ENCODE data around the gene SAP130.
A peak's percentile ranks its signal among the peaks of the same experiment; 100 is the strongest.

Gene SAP130

DNA sequence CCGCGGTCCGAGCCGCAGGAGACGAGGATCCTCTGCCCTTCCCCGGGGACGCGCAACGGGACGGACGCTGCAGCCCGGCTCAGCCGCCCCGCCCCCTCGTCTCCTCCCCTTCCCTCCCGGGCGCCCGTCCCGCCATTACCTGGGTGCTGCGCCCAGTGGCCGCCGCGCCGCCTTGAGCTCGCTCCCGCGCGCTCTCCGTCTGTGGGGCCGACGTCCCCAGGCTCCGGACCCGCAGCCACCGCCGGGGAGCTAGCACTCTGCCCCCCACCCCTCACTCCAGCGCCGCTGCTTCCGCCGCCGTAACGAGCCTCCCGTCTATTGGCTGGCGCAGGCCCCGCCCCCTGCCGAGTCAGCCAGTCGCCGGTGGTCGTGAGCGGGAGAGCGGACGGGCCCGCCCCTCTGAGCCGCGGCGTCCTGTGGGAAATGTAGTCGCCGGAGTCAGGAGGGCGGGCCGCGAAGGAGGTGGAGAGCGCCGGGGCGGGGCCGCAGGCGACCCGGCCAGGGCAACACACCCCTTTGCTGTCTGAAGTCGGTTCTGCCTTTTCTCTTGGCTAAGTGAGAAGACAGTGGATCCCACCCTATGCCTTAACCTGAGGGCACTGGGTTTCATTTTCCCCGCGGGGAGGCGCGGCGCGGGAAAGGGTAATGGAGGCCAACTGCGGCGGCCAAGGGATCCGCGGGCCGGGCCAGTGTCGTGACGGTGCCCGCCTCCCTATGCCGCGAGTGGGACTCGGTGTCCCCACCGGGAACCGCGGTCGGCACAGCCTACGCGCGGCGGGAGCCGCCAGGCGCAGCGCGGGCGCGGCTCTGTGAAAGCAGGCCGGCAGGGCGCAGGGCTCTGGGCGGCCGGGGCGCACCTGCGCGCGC is at the start of gene SAP130:
Gene SAP130 (minus strand): TSS at position 259 of the 867 bp plus-strand sequence. CDS start 1,767 bp downstream, outside the sequence.
- peak; percentile 80 for DNase-seq

GRCh38 chr2:128076461-128077106 is 48.7 kb upstream of the SAP130 start:
- DNase-seq, result no peak

DNA sequence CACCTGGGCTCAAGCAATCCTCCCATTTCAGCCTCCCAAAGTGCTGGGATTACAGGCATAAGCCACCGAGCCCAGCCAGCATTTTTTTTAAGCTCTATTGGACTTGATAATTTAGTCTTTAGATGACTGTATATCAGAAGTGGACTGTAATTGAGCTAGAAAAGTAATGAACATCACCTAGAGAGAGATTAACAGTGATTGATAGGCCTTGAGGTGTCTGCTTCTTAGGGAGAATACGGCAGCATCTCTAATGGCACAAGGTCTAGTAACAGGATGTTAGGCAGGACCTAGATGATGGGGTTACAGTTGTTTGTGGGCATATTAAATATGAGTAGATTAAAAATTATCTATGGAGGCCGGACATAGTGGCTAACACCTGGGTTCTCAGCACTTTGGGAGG is 45.4 kb upstream of the SAP130 start:
- DNase-seq, result no peak

DNA sequence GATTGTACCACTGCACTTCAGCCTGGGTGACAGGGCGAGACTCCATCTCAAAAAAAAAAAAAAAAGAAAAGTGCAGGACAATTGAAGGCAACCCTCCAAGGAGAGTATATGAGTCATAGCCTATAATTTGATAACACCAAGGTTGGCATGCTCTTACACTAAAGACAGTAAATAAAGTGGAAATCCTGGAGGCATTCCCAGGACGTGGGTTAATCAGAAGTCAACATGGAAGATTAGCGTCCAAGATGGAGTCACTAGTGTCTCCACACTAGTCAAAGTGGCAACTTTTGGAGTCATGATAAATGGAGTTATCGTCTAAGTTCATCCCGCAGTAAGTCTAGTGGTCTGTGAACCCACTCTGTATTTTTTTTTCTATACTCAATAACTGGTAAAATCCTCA is 41.9 kb upstream of the SAP130 start:
- DNase-seq, result no peak

- DNase-seq, result no peak
Observed at GRCh38 chr2:128064353-128064752, 36.5 kb upstream of the SAP130 start.

- no peak for DNase-seq
Observed at GRCh38 chr2:128062571-128062970, 34.7 kb upstream of the SAP130 start.

DNA sequence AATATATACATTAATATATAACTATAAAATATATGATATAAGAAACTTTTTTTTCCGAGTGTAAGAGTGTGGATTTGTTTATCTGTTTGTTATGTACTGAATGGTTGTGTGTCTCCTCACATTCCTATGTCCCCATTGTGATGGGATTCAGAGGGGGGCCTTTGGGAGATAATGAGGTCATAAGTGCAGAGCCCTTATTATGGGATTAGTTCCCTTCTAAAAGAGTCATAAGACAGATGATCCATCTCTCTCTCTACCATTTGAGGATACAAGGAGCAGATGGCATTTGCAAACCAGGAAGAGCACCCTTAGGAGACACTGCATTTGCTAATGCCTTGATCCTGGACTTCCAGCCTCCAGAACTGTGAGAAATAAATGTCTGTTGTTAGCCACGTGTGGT is 30.3 kb upstream of the SAP130 start:
- DNase-seq, result no peak

DNA sequence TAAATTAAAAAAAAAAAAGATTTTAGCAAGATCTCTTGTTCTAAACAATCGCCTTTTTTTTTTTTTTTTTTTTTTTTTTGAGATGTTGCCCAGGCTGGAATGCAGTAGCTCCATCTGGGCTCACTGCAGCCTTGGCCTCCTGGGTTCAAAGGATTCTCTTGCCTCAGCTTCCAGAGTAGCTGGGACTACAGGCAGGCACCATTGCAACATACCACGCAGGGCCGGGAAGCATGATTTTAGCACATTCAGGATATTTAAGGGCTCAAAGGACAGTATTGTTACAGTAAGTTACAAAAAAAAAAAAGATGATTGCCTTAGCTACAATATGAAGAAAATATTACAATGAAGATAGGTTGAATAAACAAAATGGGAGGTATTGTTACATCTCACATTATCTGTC is 29.5 kb upstream of the SAP130 start:
- DNase-seq, result no peak

GRCh38 chr2:128054104-128054885 is 26.4 kb upstream of the SAP130 start:
- DNase-seq, result no peak

GRCh38 chr2:128053331-128053730 is 25.5 kb upstream of the SAP130 start:
- DNase-seq, result no peak

DNA sequence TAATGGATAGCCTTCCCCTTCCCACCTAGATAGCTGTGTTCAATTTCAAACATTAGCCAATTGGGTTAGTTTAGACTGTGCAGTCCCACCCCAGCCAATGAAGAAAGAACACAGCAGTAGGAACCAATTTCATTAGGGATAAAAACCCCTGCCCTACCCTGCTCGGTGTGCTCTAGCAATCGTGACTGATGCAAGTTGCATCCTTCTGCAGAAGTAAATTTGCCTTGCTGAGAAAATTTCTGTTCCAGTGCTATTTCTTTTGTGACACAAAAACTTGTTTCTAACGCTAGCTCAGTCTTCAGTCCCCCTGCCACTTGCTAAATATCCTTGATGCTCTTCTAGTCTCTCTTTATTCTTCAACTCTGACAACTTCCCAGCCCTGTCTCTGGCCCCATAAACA is 15.2 kb upstream of the SAP130 start:
- no peak for DNase-seq

- no peak for DNase-seq
Observed at GRCh38 chr2:128041561-128041960, 13.7 kb upstream of the SAP130 start.

DNA sequence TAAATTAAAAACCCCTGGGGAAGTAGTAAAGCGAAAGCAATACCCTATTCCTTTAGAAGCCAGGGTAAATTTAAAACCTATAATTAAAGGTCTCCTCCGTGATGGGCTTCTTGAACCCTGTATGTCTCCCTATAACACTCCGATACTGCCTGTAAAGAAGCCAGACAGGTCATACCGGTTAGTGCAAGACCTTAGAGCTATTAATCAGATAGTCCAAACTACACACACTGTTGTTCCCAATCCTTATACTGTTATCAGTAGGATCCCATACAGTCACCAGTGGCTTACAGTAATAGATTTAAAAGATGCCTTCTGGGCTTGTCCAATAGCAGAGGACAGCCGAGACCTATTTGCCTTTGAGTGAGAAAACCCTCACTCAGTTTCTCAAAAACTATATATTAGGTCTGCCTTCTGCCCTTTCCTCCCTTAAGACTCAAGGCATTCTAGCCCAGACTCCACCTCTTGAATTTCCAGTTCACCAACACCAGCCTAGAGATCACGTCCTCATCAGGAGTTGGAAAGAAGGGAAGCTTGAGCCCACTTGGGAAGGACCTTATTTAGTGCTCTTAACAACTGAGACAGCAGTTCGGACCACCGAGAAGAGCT is 12.4 kb upstream of the SAP130 start:
- no peak for DNase-seq

DNA sequence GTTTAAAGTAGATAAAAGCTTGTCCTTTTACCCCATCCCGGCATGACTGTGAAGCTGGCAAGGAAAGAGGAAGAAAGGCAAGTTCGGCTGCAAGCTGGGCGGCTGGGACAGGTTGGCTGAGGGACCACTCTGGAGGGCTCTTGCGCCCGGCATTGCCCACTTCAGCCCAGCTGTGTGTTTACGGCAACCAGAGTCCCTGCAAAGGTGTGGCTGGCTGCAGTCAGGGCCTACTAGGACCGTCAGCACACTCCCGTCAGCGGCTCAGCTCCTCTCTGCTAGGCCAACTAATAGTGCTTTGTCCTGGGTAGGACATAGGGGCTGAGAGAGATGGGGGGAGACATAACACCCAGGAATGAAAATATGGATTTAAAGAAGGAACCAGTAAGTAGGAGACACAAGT is 11.7 kb upstream of the SAP130 start:
- no peak for DNase-seq

DNA sequence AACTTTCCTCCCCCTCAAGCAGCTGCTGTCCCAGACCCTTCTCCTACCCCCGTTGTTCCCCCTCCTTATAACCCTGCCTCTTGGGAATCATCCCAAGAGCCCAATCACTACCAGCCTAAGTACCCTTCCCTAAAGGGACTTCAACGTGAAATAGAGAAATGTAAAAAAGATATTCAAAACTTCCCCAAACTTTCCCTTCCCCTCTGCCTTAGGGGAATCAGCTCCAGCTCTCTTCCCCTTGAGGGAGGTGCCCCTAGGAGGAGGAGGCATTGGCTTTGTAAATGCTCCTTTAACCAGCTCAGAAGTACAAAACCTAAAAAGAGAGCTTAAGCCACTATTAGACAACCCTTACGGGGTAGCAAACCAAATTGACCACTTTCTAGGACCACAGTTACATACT is 10.6 kb upstream of the SAP130 start:
- no peak for DNase-seq

GRCh38 chr2:128037649-128038048 is 9.8 kb upstream of the SAP130 start:
- DNase-seq, result no peak

DNA sequence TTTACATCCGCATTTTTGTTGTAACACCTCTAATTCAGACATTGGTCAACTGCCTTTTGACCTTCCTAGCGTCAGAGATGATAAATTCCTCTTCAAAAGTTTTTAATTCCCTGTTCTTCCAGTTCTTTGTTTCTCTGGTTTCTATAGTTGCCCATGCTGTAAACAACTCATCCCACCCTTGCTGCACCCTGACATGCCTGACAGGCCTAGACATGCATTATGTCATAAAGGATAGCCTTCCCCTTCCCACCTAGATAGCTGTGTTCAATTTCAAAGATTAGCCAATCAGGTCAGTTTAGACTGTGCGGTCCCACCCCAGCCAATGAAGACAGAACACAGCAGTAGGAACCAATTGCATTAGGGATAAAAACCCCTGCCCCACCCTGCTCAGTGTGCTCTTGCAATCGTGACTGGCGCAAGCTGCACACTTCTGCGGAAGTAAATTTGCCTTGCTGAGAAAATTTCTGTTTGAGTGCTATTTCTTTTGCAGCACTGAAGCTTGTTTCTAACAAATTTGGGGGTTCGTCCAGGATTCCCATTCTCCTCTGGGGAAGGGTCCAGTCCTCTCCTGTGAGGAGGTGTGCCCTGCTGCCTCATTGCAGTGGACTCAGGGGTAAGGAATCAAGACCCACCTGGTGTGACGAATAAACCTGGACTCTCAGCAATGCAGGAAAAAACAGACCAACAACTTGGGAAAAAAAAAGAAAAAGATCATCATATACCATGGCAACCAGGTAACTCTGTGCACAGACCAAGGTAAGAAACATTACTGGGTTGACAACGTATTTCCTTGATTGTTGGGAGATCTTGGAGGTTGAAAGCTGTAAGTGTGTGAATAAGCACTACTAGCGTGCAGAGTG is 9.1 kb upstream of the SAP130 start:
- no peak for DNase-seq

- no peak for DNase-seq
Observed at GRCh38 chr2:128032092-128032491, 4.2 kb upstream of the SAP130 start.

- no peak for DNase-seq
Observed at GRCh38 chr2:128028668-128029054, 802 bp upstream of the SAP130 start.

DNA sequence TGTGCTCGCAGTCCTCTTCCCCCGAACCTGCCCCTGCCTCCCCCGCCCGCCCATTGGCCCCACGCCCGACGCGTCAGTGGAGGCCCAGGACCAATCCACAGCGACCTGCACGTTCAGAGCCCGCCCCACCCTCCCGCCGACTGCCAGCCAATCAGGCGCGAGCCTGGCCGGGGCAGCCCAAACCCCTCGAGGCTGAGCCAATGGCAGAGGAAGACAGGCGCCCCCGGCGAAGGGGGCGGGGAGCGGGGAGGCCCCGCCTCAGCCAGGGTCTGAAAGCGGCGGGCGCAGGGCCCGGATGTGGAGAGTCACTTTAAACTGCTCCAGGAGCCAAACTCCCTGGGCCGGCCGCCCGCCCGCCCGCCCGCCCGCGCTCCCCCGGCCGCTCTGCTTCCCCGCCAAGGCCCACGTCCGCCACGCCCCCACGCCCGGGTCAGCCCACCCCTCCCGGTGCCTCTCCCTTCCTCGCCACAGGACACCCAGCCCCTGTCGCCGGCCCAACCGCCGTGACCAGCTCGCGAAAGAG is 520 bp downstream of the SAP130 start:
- peak; percentile 82 for DNase-seq

- DNase-seq, result no peak
Observed at GRCh38 chr2:128026448-128027277, 1.2 kb downstream of the SAP130 start.

All from NCI-H748 treated with DMSO at 0.1 percent for 48 hours (cell line).